NT2/D1 (cell line): Measurements from ENCODE around the gene ZNF513.

Experiments
- SUZ12 ChIP-seq: IDR thresholded peaks from 2 replicates; pipeline ENCODE4 v1.6.1; 2011; ENCODE audit not compliant: insufficient read length, insufficient read depth; ENCODE audit errors: extremely low read depth
- YY1 ChIP-seq: IDR thresholded peaks from 2 replicates; pipeline ENCODE4 v1.6.1; 2011; ENCODE audit not compliant: insufficient read length, insufficient read depth
- ZNF274 ChIP-seq: IDR thresholded peaks from 2 replicates; pipeline ENCODE4 v1.6.1; 2011; ENCODE audit warnings: mild to moderate bottlenecking, low read depth, low read length

GRCh38 chr2:27363933-27364332, 16.6 kb downstream of the ZNF513 start:
- TF ChIP-seq ZNF274, result no peak
- TF ChIP-seq SUZ12, result no peak
- no peak for TF ChIP-seq YY1
